GM18517 (cell line): ENCODE results near the gene DUSP14.
A peak's percentile ranks its signal among the peaks of the same experiment; 100 is the strongest.
"Not testable (repeated sequence)": the region's sequence is repeated elsewhere in the genome, so short reads cannot be mapped to it uniquely, and the experiment has no call there.

Source experiments
- ATAC-seq: cut with Tn5 transposase; IDR thresholded peaks from one replicate; pipeline ENCODE4 v1.9.1; 2021; ENCODE audit warnings: mild to moderate bottlenecking, moderate library complexity; ENCODE audit not compliant: unreplicated experiment

DUSP14 gene

DNA sequence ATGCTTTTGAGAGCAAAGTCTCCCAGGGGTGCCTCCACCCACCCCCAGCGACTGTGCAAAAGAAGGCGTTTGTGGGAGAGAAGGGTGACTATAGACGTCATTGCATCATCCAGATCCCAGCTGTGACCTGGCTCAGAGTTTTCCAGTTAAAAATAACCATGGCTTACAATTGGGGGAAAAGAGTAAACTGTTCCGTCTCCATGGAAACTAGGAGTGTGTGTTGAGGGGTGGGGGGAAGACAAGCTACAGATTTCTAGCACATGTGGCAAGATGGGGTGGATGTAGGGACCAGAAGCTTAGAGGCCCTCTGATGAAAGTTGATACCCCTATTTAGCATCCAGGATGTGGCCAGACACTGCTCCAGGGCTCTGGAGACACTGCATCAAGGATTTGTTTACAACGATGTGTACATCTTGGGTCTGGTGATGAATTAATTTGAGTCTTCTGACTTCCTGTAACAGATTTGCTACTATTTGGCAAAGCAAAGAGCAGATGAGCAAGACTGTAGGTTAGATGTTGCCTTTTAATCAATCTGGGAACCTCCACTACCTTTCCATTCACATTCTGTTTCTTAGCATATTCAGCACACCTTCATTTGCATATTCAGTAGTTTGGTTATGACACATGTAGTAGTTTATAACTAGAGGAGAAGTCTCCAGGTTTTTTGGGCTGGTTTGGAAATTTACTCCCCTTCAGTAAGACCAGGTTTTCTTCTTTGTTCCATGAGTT lies 6.2 kb upstream of the DUSP14 start:
- no peak for ATAC-seq

DNA sequence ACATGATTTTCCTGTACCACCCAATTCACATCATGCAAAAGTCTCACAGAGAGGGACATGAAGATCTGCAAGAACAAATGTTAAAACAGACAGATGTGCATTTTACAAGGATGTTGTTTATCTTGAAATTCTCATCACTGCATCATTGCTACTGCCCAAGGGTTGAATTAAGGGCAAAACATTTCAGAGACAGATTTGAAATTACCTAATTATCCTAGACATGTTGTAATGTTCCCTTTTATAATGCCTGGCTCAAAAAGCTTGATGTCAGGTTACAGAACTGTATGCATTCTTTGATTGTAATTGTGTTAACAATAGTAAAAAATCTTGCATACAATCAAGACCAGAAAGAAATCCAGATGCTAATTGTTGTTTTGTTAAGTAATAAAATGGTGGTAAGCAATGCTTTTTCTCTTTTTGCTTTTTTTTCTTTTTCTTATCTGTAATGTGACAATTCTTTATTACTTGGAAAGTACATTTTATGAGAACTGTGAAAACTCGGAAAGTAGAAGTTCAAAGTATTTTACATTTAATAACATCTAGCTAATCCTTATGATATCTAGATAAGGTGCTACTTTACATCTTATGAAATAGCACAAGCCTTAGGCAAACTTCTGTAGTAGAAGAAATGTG lies 3.6 kb upstream of the DUSP14 start:
- no peak for ATAC-seq

DNA sequence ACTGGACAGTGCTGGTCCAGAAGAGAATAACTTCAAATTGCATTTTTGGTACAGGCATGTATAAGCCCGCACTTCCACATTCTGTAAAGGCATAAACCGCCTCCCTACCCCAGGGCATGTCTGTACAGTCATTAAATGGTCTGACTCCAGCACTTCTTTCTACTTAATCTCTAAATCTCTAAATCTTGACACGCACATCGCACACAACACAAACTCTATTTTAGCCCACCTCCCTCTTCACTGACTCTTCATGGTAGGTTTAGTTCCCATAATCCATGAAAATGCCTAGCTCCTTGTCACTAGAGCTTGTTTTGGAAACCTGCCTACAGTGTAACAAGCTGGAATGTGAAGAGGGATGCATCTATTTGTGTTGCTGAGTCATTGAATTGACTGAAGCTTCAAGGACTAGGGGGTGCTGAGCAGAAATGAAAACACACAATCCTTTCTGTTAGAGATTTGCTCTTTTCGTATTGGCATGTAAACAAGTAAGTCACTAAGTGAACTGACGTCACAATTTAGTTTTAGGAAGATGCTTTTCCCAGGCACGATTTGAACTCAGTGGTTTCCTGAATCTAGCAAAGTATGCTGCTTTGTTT lies 1.6 kb upstream of the DUSP14 start:
- ATAC-seq, result no peak

DNA sequence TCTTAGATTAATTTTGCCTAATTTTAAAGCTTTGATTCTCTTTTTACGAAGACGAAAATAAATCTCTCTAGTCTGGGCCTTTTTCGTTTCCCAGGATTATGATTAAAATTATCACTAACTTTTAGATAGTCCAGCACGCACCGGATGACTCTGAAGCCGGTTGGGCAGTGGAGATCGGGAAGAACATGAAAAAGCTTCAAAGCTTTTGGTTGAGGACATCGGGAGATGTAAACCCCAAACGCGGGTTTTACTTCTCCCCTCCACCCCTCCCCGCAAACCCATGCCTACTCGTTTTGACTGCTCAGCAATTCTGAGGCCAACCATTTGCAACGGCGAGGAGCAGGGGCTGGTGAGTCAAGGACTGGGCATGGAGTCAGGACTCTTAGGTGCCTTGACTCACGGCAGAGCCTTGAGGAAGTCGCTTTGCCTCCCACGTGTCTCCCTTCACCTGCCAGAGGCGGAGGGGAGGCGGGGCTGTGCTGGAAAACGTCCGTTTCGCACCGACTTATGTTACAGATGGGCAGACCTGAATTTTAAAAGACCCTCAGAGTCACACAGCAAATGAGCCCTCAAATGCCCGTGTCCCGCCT lies 989 bp upstream of the DUSP14 start:
- no peak for ATAC-seq

DNA sequence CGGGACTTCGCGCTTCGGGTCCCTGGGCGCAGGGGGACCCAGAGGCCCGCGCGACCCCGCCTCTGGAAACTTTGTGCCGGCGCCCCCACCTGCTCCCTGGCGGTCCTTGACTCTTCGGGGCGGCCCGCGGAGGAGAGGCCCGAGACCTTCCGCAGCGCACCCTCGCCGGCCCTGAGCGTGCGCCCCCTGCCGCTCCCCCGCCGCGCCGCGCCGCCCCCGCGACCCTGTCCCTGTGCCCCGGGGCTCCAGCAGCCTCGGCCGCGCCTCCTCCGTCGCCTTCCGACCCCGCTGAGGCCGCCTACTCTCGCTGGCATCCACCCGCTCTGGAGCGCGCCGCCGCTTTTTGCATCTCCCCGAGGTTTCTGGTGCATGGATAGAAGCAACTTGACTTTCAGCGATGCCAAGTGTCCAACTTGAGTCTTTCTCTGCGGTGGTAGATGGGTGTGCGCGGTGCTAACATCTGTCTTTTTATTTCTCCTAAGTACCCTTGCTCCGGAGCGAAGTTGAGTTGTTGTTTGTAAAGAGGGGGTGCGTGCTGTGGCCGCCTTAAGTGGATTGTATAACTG lies 414 bp downstream of the DUSP14 start:
- peak; percentile 50 for ATAC-seq

DNA sequence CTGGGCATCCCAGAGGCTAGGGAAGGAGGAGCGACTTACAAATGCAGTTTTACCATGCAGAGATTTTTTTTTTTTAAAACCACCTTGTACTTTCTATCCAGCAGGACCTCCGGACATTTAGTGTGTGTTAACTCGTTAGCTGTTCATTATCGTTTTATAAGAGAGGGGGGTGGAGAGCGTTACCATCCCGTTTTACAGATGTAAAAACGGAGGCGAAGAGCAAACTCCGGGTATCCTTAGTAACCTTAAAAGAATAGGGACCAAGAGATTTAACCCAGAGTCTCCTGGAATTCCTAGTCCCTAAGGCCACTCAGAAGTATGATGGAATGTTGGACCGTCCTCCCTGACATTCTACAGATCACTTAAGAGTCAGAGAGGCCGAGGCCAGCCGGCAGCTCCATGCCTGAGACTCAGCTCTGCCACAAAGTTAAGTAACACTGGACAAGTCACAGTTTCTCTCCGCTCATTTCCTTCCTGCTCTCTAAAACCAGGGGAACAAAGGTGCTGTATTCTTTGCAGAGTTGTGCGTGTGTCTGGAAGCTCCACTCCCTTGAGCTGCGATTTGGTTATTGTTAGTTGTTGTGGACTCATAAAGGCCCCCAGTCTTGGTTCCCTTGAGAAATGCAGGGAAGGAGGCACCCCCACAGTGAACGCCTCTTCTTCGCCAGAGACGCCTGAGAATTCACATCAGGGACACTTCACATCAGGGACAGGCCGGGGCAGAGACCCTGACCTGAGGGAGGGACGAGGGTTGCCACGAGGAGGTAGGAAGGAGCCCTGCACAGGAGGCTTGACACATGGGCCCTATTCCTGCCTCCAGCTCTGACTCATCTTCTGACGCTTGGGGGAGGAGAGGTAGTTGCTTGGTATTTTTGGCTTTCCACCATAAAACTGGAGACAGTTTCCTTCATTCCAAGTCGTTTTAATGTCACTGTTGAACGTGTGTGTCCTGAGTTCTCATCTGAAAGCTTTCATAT lies 1.2 kb downstream of the DUSP14 start:
- no peak for ATAC-seq

DNA sequence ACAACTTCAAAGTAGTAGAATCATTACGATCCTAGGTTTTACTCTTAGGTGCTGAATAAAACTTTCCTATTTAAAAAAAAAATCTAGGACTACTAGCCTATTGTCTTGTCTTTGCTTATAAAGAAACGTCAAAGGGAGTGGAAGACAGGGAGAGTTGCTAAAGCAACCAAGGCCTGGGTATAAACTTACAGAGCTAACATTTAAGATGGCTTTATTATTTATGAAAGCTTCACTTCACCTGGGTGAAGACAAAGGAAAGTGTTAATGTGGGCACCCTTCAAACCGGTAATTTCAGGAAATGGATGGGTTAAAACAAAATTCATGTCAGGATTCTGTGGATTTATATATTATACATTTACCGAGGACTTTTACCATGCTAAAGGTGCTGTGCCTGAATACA lies 2.5 kb downstream of the DUSP14 start:
- no peak for ATAC-seq

DNA sequence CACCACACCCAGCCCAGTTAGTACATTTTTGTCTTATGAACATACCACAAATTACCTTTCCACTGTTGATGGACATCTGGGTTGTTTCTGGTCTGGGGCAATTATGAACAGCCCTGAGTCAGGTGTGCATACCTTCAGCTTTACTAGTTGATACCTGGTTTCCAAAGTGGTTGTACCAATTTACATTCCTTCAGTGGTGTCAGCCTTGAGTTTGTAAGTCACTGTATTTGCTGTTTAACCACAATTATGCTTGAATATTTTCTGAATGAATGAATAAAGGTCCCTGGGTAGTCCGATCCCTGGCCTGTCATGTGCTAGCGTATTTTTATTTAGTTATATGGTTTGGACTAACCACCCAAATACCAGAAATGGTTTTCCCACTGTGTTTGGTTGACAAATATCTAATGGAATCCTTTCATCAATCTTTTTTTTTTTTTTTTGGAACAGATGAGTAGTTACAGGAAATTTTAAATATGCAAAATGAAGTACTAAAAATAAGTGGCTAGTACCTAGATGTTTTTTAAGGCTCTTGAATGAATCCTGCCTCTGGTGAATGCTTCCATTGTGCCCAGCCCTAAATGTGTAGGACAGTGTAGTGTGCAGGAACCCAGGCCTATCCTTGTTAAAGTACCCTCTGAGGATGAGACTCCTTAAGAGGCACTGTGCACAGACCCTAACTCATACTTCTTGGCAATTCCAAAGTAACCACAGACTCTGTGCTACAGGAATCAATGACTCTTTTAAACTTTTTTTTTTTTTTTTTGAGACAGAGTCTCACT lies 3.7 kb downstream of the DUSP14 start:
- ATAC-seq, result no peak

DNA sequence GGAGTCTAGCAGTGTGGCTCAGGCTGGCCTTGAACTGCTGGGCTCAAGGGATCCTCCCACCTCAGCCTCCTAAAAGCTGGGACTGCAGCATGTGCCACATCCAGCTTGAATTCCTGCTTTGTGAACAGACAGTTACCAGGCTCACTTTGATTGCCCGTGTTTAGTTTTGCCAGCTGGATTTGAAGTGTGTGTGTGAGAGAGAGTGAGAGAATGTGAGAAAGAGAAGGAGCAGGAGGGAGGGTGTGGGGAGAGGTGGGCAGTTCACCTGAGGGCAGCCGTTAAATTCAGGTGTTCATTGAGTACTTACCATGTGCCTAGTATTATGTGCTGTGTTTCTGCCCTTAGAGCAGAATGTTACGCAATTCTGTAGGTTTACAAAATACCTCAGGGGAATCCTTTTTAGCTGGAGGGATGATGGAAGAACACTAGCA lies 4.7 kb downstream of the DUSP14 start:
- ATAC-seq, result no peak

DNA sequence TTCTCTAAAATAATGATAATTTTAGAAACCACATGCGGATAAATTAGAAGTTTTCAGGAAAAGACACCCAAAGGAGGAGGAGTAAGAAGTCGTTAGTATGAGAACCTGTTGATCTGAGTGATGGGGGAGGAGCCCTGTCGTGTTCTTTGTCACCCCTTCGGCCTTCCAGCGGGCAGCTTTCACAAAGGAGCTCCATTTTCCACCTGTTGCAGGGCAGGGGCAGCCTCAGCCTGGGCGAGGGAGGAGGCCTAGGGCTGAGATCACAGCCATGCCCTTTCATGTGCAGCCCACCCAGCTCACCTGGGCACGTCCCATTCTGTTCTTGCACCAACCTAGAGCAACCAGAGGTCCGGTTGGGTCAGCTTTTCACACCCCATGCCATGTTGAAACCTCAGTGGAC lies 5.3 kb downstream of the DUSP14 start:
- no peak for ATAC-seq

DNA sequence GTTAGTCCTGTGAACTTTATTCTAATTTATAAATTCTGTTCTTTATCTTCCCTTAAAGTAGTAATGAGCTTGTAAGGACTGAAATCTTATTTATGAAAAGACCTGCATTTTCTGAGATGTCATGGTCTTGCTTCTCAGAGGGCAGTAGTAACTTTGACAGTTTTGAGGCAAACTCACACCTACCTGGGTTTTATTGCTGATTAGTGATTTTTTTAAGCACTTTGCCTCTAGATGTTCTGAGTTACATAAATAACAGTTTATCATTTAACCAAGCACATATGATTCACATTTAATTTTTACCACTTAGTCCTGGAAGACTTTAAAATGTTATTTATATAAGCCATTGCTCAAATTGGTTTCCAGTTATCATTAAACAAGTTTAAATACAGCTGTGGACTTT lies 10.7 kb downstream of the DUSP14 start:
- ATAC-seq, result no peak

DNA sequence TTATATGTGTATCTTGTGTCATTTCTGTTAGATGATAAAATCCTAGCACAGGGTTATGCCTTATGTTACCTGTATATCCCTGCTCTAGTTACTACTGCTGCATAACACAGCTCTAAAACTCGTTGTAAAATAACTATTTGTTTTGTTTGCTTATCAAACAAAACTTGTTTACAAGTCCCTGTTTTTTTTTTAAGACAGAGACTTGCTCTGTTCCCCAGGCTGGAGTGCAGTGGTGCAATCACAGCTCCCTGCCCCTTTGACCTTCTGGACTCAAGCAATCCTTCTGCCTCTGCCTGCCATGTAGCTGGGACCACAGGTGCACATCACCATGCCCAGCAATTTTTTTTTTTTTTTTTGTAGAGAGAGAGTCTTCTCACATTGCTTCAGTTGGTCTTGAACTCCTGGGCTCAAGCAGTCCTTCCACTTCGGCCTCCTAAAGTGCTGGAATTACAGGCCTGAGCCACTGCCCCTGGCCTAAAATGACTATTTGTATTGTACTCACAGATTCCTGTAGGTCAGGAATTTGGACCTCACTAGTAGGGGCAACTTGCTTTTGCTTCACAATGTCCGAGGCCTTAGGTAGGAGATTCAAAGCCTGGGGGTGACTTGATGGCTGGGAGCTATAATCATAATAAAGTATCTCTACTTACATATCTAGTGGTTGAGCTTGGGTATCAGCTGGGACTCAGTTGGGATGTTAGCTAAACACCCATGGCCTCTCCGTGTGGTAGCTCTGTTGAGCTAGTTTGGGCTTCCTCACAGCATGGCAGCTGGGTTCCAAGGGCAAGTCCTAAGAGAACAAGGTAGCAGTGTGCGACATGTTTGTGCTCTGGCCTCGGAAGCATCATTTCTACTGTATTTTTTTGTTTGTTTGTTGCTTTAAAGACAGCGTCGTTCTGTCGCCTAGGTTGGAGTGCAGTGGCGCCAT lies 12.6 kb downstream of the DUSP14 start:
- no peak for ATAC-seq

DNA sequence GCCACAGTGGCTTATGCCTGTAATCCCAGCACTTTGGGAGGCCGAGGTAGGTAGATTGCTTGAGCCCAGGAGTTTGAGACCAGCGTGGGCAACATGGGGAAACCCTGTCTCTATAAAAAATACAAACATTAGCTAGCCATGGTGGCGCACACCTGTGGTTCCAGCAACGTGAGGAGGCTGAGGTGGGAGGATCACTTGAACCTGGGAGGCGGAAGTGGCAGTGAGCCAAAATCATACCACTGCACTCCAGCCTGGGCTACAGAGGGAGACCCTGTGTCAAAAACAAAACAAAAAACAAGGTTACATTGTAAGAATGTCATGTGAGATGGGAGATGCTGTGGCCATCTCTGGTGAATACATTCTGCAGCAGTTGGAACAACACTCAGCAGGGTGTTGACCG lies 13.5 kb downstream of the DUSP14 start:
- ATAC-seq, result no peak

DNA sequence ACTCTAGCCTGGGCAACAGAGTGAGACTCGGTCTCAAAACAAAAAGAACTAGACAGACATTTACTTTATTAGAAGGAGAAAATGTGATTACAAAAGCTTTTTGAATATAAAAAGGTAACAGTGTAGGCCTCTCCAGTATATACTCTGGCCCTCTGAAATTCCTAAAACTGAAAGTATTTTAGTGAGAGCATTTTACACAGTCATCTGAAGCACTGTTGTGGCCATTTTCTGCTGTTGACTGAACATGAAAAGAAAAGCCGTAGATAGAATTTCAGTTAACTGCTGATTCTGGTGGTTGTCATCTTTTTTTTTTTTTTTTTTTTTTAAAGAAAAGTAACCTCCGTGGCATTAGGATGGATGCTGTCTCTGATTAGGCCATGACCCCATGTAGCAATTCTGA lies 15.6 kb downstream of the DUSP14 start:
- ATAC-seq, result no peak

DNA sequence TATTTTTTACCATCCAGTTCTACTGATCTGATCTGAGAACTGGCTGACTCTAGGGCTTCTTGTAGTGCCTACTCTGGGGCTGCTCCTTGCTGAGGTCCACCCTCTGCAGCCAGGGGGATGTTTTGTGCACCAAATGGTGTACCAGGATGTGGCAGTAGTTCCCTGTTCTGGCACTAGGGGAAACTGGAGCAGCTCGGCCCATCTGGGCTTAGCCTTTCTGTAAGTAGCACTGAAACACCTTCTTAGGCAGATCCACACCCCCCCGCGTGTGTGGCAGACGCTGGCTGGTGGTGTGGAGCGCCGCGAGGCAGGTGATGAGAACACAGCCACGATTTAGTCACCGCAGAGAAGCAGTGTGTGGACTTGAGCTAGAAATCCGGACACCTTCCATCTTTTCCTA lies 17.0 kb downstream of the DUSP14 start:
- ATAC-seq, result no peak

DNA sequence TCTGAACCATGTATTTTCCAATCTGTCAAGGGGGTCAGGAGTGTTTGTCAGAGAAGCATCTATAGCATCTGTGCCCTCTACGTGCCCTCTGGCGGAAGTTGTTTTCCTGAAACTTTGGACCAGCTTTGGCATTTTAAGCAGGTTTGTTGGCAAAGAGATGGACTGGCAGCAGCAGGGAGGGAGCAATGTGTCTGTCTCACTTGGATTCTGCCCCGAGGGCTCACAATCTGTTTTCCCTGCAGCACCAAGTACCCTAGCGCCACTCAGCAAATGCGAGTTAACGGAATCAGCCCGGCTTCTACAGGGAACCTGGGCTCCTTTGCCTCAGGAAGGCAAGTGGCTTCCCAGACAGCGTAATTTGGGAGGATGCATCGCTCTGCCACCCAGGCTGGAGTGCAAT lies 17.4 kb downstream of the DUSP14 start:
- ATAC-seq, result no peak

DNA sequence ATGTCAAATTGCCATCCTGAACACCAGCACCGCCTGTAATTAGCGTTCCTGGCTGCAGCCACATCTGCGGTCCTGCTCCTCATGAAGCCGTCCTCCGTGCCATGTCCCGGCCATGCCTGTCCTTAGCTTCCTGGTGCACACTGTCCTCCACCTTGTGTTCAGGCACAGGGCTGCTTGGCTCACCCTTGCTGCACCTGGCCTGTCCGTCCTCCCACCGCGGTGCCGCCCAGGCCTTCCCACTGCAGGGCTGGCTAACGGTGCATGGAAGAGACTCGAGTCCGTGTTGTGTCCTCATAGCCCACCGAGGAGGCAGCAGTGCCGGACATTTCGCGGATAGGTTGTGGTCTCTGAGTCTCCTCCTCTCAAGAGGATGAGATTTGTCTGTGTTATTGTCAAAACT lies 20.4 kb downstream of the DUSP14 start:
- ATAC-seq, result no peak

DNA sequence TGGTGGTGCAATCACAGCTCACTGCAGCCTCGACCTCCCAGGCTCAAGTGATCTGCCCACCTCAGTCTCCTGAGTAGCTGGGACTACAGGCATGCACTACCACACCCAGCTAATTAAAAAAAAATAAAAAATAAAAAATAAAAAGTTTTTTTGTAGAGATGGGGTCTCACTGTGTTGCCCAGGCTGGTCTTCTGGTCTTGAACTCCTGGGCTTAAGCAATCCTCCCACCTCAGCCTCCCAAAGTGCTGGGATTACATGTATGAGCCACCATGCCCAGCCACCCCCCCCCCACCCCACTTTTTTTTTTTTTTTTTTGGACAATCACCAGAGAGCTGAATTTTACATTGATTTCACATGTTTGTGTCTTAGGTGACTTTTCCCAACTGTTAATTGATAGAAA lies 22.0 kb downstream of the DUSP14 start:
- not testable (repeated sequence) for ATAC-seq
